HuH-7 (cell line): ENCODE data around the gene TANC1.

Experiments used
- DNase-seq: peaks from one replicate; pipeline ENCODE4 v3.0.0; 2011; ENCODE audit warnings: low spot score

The TANC1 gene

DNA sequence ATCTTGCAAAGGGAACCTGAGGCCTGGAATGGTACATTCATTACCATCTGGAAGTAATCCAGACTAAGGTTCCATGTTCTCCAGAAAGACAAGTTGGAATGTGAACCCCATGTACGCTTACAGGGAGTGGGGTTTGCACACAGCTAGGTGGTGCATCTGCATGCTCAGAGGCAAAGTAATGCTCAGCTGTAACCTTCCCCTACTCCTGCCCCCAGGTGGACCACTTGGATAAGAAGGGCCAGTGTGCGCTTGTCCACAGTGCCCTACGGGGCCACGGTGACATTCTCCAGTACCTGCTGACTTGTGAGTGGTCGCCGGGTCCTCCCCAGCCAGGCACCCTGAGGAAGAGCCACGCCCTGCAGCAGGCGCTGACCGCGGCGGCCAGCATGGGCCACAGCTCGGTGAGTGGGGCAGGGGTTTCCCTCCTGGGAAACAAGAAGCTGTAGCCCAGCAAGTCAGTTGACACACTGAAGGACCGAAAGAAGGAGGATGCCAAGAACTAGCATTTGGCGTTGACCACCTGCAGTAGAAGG lies 228.0 kb downstream of the TANC1 start:
- no peak for DNase-seq

DNA sequence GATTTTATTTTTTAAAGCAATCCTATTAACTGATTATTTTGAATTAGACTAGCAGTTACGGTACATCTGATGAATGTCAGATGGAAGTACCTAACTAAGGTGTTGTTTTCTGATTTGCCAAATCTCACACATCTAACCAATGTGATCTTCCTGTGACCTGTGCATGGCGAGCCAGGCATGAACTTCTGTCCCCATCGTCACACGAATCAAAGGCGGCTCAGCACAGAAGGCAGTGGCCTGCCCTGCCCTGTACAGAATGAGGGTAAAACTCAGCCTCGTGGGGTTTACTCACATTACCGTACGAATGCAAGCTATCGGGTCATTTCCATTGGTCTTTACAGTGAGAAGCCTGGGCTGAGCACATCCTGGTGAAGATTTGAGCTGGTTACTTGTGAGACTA lies 230.8 kb downstream of the TANC1 start:
- no peak for DNase-seq

DNA sequence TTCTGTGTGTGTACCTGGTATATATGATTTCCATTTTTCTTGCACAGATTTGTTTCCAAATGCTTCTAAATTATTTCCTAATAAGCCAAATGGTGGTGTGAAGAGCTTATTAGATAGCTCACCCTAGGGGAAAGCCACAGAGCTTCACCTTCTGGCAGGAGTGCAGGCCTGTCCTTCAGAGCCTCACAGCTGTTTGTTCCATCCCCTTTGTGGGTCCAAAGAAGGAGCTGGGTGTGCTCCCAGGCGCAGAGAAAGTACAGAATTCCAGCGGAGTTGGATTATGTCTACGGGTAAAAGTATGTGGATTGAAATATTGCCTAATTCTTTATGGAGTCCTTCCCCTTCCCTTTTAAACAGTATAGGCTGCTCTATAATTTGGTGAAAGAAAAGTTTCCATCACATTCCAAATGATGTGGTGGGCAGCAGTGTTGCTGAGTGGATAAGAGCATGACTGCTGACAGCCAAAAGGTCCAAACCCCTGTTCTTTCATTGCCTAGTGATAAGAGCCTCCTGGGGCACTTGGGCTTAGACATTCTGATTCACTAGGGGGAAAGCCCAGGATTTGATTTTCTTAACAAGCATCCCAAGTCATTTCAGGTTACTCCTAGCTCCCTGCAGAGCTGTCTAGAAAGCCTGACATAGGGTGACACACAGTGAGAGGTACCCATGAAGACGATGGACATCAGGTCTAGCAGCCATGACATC lies 231.5 kb downstream of the TANC1 start:
- DNase-seq = no peak

DNA sequence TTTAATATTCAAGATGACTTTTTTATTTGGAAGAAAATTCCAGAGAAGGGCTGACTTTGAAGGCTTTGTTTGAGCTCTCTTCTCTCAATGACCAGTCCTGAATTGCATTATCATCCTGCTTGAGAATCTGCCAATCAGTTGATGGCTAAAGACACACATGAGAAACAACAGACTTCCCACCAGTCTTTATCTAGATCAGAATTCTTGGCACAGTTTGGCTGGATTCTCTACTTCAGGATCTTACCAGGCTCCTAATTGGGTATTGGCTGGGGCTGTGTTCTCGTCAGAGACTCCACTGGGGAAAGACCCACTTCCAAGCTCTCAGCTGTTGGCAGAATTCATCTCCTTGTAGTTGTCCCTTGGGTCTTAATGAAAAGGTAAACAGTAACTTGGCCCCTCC lies 232.1 kb downstream of the TANC1 start:
- DNase-seq = no peak

DNA sequence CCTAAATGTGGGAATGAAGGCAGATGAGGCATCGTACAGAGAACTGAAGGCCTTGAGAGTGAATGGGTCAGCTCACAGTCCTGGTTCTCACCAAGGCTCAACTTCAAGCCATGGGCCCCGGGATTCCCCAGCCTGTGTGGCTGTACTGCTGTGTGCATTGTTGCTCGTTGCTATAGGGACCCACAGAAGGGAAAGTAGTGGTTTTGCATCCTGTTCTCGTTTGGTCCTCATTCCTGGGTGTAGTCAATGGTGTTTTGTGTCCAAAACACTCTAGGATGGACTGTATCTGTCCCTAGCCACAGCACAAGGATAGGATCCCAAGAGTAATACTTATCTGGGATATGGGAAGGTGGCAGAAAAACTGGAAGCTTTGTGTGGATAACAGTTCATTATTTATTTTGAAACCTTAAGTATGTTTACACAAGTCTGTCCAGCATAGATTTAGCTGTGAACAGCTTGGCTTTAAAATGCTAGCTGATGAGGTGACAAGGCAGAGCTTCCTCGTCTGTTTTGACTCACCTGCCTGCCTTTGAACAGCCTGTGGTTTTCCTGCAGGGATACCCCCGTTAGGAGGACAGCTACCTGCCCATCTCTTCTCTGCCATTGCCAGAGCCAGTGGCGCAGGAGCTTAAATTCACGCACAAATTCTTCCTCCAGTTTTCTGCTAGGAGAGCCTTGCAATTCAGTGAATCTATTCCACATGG lies 233.1 kb downstream of the TANC1 start:
- no peak for DNase-seq

DNA sequence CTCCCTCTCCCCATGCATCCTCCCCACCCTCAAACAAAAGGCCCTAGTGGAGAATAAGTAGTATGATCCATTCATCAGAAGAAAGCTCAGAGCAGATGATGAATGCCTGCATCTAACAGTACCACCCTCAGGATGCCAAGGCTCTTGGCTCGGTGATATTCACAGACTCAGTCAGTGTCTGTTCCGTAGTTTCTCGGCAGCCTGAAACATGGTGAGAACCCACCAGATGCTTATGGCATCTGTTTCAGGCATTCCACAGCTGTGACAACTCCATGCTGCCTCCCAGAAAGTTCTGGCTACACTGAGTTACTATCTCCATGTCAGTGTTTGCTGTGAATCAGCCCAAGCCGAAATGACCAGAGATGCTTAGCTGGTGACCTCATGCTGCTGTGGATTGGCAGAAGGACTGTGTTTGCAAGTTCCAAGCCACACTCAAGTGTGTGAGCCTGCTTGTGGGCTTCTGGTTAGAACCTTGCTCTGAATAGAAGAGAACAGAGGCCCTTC lies 234.2 kb downstream of the TANC1 start:
- DNase-seq = no peak

DNA sequence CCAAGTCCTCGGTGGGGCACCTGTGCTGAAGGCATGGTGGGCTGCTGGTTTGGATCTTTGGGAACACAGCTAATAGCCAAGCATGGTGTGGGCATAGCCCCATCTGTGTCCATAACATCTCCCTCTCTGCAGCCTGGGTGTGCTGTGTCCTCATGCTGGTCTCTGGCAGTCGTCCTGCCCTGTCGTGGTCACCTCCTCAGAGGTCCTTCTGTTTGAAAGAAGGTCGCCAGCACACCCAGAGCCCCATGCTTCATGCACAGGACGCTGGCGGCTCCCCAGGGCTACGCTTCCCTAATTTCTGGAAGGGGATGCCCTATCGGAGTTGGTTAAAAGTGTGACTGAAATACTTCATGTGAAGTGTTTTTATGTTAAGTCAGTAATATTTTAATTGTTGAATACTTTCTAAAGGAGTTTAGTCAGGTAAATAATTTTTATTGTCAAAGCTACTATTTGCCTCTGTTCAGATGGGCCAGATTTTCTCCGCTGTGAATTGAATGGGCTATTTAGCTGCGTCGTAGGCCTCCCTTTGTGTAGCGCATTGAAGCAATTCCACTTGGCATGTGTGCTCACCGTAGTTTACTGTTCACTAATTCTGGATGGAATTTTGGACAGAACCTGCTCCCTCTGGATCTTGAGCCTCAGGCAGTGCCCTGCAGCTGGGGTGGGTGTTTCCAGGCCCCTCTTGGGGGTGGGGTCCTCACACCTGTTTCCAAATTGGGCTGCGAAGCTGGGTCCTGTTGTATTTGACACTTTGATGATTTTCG lies 236.1 kb downstream of the TANC1 start:
- no peak for DNase-seq

DNA sequence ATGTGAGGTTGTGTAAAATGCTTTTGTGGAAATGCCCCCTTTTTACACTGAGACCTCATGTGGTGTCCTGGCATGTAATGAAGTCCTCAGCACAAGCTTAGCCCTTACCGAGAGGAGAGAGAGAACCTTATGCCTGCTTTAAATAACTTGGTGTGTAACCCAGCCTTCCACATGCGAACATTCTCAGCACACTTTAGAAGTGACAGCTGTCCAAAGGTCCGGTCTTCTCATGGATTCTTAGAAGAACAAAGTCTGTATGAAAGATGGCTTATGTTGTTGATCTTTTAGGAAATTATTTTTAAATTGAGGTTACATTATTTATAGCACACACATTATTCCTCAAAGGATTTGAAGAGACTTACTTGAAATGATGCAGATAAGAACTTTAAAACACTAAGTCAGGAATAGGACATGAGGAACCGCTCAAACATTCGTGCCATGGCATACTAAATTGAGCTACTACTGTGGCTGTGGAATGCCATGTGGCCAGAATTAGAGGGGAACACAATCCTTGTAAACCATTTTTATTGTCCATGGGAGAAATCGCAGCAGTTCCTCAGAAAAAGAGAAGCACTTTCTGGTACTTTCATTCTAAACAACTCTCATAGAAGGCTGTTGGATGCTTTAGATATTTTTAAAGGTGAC lies 238.4 kb downstream of the TANC1 start:
- no peak for DNase-seq

DNA sequence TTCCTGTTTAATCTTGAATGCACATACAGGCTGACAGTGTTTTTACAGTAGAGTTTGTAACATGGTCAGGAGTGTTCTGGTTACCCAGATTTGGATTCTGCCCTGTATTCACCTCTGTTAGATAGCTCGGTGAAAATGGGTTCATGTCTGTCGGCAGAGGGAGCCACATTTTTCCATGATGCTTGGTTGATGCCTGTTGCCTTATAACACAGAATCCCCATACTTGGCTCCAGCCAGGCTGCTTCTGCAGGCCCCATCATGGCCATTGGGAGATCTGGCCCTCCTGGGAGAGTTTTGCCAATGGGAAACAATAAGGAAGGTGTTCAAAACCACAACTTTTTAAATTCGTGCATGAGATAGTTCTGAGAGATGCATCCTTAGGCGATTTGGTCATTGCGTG lies 240.0 kb downstream of the TANC1 start:
- peak; percentile 44 for DNase-seq

DNA sequence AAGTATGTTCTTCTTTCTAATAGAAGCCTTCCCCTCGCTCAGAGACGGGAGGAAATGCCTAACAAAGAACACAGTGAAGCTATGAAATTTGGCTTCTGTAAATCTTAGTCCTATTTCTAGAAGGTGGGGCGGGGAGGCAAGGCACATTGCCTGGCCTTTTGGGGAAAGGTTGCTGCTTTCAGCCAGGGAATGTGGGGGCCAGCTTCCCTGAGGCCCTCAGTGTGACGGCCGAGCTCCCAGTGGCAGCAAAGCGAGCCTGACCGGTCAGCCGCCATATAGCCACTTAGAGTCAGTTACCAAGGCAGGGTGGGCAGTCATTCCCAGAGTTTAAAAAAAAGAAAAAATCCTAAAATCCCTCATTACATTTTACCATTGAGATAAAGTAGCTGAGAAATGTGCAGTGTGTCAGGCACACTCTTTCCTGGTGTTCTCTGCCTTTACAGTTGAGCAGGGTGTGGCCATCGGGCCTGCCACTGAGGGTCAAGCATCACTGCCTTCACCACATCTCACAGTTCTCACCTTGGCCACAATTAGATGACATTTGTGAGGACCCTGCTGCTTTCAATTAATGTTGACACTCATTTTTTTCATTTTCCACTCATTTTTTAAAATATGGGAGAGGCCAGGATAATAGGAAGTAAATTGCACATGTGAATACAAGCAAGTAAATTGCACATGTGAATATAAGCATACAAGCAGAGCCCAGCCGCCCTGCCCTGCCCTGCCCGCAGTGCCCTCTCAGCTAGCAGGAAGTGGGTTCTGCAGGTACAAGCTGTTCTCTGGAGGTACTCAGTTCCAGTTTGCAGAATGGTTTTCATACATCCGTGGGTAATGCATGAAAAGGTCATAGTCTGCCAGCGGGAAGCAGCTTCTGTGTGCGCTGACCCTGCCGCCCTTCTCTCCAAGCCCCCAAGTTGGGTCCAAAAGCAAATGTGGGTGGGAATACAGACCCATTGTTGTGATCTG lies 241.2 kb downstream of the TANC1 start:
- DNase-seq = no peak

DNA sequence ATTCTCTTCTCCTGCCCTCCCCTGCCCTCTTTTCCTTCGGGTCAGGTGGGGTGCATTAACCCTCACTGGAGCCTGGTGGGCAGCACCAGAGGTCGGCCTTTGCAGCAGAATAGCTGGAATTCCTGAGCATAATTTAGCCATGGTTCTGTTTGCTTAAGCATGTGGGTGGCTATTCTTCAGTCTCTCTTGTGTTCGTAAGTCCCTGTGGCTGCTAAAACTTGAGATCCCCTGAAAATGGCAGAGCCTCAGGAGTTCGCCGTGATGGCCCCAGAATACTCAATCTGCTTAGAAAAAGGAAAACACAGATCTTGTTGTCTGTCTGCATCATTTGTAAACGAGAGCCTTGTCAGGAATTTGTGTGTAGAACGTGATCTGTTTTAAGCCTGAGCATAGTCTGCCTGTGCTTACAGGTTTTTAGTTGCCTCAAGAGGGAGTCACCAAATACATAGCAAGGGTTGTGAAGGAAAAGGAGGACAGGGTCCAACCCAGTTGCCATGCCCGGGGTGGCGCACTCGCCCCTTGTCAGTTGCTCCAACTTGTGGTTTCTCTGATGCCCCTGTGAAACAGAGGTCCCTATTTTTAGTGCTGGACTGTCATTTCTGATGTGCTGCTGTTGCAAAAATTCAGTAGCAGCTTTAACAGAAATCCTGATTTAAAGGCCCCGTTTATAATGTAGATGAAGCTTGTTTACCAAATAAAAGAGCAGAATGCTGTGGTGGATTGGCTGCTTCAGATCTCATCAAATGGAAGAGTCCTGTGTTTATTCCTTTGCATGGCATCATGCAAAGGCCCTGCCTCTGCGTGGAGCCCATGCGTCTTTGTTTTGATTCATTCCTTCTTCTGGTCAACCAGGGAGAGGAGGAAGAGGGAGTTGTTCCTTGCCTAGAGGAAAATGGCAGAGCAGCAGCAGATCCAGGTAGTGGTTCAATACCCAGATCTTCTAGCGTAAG lies 243.3 kb downstream of the TANC1 start:
- DNase-seq = peak; percentile 49

DNA sequence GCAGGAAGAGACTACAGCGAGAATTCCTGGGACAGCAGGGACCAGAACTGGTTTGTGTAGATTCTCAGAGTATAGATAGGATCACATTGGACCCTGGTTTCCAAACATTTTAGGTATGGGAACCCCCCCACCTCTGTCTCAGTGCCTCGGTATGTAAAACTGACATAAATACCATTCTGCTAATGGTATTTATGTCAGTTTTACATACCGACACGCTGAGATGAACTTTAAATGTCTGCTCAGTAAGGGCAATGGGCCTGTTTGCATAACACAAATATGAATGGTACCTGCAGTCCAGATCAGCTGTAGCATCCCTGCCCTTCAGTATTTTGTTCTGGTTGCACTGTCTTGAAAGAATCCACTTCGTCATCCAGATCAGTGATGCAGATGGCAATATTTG lies 244.9 kb downstream of the TANC1 start:
- DNase-seq = no peak

DNA sequence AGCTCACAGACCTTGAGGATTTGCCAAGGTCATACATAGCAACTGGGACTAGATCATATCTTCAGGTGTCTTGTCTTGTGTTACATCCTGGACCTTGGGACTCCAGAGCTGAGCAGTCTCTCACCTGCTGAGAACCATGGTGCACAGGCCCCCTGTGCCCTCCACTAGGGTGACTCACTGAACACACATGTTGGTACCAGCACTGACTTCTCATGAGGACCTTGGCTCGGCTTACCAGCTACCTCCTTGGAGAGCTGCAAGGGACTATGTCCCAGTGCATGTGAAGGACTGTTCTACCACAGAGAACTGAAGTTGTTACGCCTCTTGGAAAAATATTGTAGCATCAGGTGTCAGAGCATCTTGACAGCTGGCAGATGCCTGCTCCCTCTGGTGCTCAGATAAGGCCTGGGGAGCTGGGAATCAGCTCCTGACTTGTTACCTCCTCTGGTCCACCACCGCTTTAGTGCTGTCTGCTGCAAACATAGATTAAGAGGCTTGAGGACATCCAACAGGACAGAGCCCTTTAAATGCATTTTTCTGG lies 246.0 kb downstream of the TANC1 start:
- DNase-seq = no peak

DNA sequence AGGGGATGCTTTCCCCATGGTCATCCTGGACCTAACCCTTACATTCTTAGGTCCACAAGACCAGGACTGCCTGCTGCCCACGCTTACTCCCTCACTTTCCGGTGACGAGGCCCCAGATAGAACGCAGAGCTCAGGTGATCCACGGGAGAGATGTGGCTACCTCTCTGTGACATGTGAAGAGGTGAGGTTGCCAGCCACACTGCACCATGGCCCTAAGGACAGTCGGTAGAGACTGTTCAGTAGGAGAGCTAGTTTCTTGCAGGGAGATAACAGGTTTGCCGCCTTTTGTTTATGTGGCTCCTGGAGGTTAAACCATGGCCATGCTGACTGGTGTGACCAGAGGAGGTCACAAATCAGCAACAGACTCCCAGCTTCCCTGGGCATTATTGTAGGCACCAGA lies 246.7 kb downstream of the TANC1 start:
- no peak for DNase-seq

DNA sequence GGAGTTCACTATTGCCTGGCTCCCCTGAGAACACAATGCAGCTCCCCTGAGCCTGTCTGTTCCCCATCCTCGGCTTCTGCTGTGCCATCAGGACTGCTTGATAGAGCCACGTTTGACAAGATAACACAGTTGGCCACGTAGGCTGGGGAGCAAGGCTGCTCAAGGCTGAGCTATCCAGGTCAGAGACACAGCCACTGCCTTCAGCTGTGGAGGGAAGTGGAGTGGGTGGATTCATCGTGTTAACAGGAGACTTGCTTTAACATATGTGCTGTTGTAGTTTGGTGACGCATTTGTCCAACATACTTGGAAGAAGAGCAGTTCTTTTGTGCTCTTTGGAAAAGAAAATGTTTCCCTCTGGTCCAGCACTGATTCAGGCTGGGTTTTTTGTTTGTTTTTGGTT lies 249.2 kb downstream of the TANC1 start:
- DNase-seq = no peak

DNA sequence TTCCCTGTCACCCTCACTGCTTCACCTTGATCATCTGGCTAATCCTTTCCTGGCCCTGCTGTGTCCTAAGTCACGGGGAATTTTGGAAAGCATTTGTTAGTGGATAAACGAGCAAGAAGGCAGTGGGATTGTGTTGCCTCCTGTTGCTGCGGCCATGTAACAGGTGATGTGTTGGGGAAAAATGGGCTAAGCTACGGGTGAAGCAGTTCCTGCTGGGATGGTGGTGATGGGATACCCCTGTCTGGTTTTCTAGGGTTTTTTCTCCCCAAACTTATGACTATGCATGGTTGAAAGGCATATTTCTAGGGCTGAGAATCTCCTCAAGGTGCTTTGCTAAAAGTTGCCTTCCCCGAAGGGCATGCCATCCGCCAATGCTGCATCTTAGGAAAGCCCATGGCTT lies 249.9 kb downstream of the TANC1 start:
- no peak for DNase-seq

DNA sequence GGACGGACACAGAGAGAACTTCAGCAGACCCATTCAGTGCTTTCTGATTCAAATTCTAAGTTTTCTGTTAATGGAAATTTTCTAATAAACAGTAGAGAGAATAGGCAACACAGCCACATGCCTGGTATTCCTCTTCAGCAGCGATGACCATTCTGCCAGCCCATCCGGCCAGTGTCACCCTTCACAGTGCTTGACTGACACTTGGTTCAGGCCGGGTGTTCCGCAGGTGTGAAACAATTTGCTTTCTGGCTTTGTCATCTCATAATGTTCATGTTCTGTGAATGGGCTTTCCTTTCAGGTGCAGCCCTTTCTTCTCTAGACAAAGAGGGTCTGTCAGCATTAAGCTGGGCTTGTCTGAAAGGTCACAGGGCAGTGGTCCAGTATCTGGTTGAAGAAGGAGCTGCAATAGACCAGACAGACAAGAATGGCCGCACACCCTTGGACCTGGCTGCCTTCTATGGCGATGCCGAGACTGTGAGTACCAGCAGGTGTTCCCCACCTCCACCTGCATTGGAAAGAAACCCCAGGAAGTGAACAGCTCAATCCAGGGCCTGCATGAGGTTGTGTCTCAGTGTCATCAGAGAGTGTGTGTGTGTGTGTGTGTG lies 251.1 kb downstream of the TANC1 start:
- no peak for DNase-seq

DNA sequence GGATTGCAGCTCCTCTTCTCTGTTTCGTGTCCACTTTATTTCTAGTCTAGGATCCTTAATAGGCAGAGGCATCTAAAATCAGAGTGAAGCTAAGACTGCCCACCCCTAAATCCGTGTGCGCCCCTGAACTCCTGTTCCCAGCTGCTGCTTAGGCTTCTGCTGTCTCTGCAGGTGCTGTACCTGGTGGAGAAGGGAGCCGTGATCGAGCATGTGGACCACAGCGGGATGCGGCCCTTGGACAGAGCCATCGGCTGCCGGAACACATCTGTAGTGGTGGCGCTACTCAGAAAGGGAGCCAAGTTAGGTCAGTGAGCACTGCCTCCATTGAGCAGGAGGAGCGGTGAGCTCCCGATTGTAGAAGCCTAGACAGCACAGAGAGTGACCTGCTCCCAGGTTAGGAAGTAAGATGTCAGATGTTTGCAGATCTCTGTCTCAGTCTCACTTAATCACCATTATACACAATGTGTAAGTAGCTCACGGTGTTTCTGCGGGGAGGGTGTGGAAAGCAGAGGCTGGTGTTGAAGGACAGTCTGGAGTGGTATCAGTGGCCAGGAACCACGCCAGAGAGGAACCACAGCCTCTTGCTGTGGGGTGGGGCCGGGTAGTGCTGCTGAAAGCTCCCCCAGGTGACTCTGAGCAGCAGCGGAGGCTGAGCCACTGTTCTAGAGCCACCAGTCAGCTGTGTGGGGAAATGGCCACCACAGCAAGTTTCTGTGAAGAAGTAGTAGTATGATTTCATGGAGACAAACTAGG lies 255.8 kb downstream of the TANC1 start:
- no peak for DNase-seq
